Measurements from ENCODE around the gene PLAAT3.
"Not testable (repeated sequence)": the region's sequence is repeated elsewhere in the genome, so short reads cannot be mapped to it uniquely, and the experiment has no call there.

Gene PLAAT3

GRCh38 chr11:63567044-63567840 is 47.0 kb downstream of the PLAAT3 start:
- peak; percentile 56 for DNase-seq (ENCODE audit: low spot score)

GRCh38 chr11:63564784-63565350 is 49.4 kb downstream of the PLAAT3 start:
- DNase-seq (ENCODE audit: low spot score), result no peak

GRCh38 chr11:63564056-63564774 is 50.0 kb downstream of the PLAAT3 start:
- no peak for DNase-seq (ENCODE audit: low spot score)

GRCh38 chr11:63563201-63564055 is 50.8 kb downstream of the PLAAT3 start, which contains the start of gene PLAAT2:
TSS of gene PLAAT2 (minus strand) at chr11:63563379. CDS start at chr11:63563324, 55 bp downstream.
- DNase-seq (ENCODE audit: low spot score), result no peak

GRCh38 chr11:63560506-63561180 is 53.6 kb downstream of the PLAAT3 start:
- DNase-seq (ENCODE audit: low spot score), result no peak

- DNase-seq (ENCODE audit: low spot score), result no peak
Measured at GRCh38 chr11:63558459-63559157, 55.6 kb downstream of the PLAAT3 start.

- DNase-seq (ENCODE audit: low spot score), result no peak
Measured at GRCh38 chr11:63557570-63557969, 56.7 kb downstream of the PLAAT3 start.

GRCh38 chr11:63556404-63557013 is 57.7 kb downstream of the PLAAT3 start:
- DNase-seq (ENCODE audit: low spot score), result no peak

- no peak for DNase-seq (ENCODE audit: low spot score)
Measured at GRCh38 chr11:63554877-63555223, 59.4 kb downstream of the PLAAT3 start.

GRCh38 chr11:63553759-63554158 is 60.5 kb downstream of the PLAAT3 start:
- DNase-seq (ENCODE audit: low spot score), result no peak

- DNase-seq (ENCODE audit: low spot score), result no peak
Measured at GRCh38 chr11:63552921-63553320, 61.3 kb downstream of the PLAAT3 start.

- DNase-seq (ENCODE audit: low spot score), result no peak
Measured at GRCh38 chr11:63551889-63552266, 62.4 kb downstream of the PLAAT3 start.

GRCh38 chr11:63551091-63551888 is 62.9 kb downstream of the PLAAT3 start:
- DNase-seq (ENCODE audit: low spot score), result no peak

GRCh38 chr11:63550156-63550700 is 64.0 kb downstream of the PLAAT3 start:
- DNase-seq (ENCODE audit: low spot score), result not testable (repeated sequence)

- DNase-seq (ENCODE audit: low spot score), result no peak
Measured at GRCh38 chr11:63549411-63549810, 64.8 kb downstream of the PLAAT3 start.

GRCh38 chr11:63548178-63548577 is 66.1 kb downstream of the PLAAT3 start:
- no peak for DNase-seq (ENCODE audit: low spot score)

GRCh38 chr11:63547061-63547460 is 67.2 kb downstream of the PLAAT3 start:
- DNase-seq (ENCODE audit: low spot score), result no peak

- DNase-seq (ENCODE audit: low spot score), result no peak
Measured at GRCh38 chr11:63543711-63544110, 70.5 kb downstream of the PLAAT3 start.

GRCh38 chr11:63542506-63542905 is 71.7 kb downstream of the PLAAT3 start:
- not testable (repeated sequence) for DNase-seq (ENCODE audit: low spot score)

All from AG08396 (cell line).